Measurements from ENCODE around the gene CDAN1. TPM values are rescaled to one million over a fixed set of nuclear protein-coding genes. Genes with fewer than 3 reads are reported as not detected.

Gene CDAN1
- total RNA-seq, 1 experiment from 2014 or later: 9.5 TPM

DNA sequence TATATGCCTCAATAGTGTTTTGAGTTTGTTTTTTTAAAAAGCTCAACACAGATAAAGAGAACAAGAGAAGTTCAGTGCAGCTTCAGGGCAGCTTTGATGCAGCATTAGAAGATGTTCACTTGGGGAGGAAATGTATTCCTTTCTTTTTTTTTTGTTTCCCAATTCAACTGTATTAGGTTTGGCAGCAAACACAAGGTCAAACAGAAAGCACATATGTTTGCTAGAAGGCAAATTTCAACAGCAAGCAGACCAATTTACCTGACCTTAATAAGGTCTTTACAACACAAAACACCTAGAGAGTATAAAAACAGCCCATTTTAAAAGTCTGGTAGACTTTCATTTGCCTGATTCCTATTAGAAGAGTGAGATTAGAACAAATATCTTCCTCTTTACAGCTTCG, 7.3 kb upstream of the CDAN1 start:
- BruUV-seq (replicated peaks): no TSS peak
- no peak overlapping the region for H3K4me3 Mint-ChIP-seq (ENCODE audit: unreplicated experiment)
- no peak for DNase-seq (ENCODE audit: unreplicated experiment)
- no peak overlapping the region for H3K27ac Mint-ChIP-seq (ENCODE audit: low read depth, unreplicated experiment)
- H3K27me3 Mint-ChIP-seq (ENCODE audit: insufficient read depth, unreplicated experiment): no peaks in the 10 kb centered on the region
- H3K4me1 Mint-ChIP-seq (ENCODE audit: insufficient read depth, unreplicated experiment): no peaks in the 10 kb centered on the region
- no peaks in the 10 kb centered on the region for H3K9me3 Mint-ChIP-seq (ENCODE audit: unreplicated experiment)
- CTCF ChIA-PET: interaction anchor here (0.6 to 0.7 kb wide), 2 partner anchors 182 to 541 kb away, joined by 3 to 4 read pairs; no protein-coding TSS in a partner anchor
- H3K36me3 Mint-ChIP-seq (ENCODE audit: insufficient read depth, unreplicated experiment): peaks cover 45% of the 10 kb centered on the region
- intact Hi-C loops (cut with micrococcal nuclease): no loop called here
- TF ChIP-seq, protein P1, sequence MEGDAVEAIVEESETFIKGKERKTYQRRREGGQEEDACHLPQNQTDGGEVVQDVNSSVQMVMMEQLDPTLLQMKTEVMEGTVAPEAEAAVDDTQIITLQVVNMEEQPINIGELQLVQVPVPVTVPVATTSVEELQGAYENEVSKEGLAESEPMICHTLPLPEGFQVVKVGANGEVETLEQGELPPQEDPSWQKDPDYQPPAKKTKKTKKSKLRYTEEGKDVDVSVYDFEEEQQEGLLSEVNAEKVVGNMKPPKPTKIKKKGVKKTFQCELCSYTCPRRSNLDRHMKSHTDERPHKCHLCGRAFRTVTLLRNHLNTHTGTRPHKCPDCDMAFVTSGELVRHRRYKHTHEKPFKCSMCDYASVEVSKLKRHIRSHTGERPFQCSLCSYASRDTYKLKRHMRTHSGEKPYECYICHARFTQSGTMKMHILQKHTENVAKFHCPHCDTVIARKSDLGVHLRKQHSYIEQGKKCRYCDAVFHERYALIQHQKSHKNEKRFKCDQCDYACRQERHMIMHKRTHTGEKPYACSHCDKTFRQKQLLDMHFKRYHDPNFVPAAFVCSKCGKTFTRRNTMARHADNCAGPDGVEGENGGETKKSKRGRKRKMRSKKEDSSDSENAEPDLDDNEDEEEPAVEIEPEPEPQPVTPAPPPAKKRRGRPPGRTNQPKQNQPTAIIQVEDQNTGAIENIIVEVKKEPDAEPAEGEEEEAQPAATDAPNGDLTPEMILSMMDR (IDR thresholded peaks at IDR 0.05; ENCODE audit: unreplicated experiment): no peak
- POLR2A ChIA-PET: no interaction called here

DNA sequence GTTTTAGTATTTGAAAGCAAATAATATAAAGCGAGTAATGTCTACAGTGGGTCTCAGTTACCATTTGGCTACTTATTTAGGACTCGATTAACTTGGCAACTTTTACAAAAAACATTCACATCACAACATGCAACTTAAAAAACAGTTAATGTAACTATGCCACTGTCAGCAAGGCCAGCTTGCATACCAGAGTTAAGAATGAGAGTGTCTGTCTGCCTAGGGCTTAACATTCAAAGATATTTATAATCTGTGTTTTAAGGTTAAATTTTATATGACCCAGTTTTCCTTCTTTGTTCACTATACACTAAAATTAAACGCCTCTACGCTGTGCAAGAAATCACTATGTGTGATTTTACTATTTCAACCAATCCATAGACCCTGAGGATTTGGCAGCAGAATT, 5.2 kb upstream of the CDAN1 start:
- CTCF ChIA-PET: interaction anchor here (0.5 to 0.6 kb wide), 2 partner anchors 39 to 181 kb away, joined by 3 to 4 read pairs; no protein-coding TSS in a partner anchor

DNA sequence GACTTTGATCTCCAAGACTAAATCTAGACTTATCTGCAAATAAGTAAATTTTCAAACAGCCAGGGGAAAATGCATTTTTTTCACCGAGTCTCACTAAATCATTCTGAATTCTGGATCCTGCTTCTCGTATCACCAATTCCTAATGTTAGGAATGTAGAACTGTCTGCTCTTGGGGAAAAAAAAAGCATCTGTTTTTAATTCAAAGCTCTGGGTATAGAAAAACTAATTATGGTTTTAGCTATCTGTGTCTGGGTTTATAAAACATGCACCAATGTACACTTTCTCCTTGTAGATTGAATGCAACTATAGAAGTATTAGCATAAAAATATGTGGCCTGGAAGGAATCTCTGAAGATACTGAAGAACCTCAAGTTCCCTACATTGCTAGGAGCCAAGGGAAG, 4.8 kb upstream of the CDAN1 start:
- POLR2A ChIA-PET: no interaction called here

More for the DNA sequence above, 5.2 kb upstream of the CDAN1 start:
- BruUV-seq (replicated peaks): no TSS peak
- Mint-ChIP-seq H3K9me3 (ENCODE audit: unreplicated experiment) (no peaks in the 10 kb centered on the region), H3K27ac (ENCODE audit: low read depth, unreplicated experiment) (no peak overlapping the region), H3K4me3 (ENCODE audit: unreplicated experiment) (no peak overlapping the region), H3K4me1 (ENCODE audit: insufficient read depth, unreplicated experiment) (no peaks in the 10 kb centered on the region), H3K36me3 (ENCODE audit: insufficient read depth, unreplicated experiment) (peaks cover 38% of the 10 kb centered on the region), H3K27me3 (ENCODE audit: insufficient read depth, unreplicated experiment) (no peaks in the 10 kb centered on the region)
- intact Hi-C loops (cut with micrococcal nuclease): no loop called here
- TF ChIP-seq, protein P1 (IDR thresholded peaks at IDR 0.05; ENCODE audit: unreplicated experiment): no peak
- POLR2A ChIA-PET: no interaction called here
- DNase-seq (ENCODE audit: unreplicated experiment): no peak

DNA sequence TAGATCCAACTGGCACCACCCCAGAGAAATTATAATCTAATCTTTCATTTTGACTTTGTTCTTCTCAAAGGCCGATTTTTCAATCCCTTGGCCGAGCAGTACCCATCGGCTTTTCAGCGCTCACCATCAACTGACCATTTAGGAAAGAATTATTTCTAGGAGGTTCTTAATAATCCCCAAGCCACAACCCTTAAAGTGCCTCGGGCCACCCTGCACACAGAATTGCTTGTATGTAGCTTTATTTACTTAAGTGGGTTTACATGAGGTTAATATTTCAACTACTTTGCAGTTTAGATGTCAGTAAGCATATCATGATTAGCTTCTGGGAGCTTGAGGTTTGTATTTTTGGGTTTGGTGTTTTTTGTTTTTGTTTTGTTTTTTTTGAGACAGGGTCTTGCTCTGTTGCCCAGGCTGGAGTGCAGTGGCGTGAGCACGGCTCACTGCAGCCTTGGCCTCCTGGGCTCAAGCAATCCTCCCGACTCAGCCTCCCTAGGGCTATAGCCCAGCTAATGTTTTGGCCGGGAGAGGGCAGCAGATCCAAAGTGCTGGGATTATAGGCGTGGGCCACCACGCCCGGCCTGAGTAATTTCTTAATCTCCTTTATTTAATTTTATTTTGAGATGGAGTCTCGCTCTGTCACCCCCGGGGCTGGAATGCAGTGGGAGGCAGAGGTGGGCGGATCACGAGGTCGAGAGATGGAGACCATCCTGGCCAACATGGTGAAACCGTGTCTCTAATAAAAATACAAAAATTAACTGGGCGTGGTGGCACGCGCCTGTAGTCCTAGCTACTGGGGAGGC, 801 bp upstream of the CDAN1 start:
- H3K9me3 Mint-ChIP-seq (ENCODE audit: unreplicated experiment): no peaks in the 10 kb centered on the region
- ChIA-PET POLR2A (interaction anchor here (0.6 to 2.1 kb wide), 3 partner anchors 9 to 189 kb away, joined by 3 to 7 read pairs (median 3); no protein-coding TSS in a partner anchor), CTCF (interaction anchor here (0.5 to 3.0 kb wide), 19 partner anchors 10 to 238 kb away, joined by 3 to 24 read pairs (median 4); no protein-coding TSS in a partner anchor)
- intact Hi-C loops (cut with micrococcal nuclease): loop anchor here (1.0 kb wide), 1 partner anchor 189 kb away; no protein-coding TSS in a partner anchor
- peak; percentile 62 for DNase-seq (ENCODE audit: unreplicated experiment)
- H3K27me3 Mint-ChIP-seq (ENCODE audit: insufficient read depth, unreplicated experiment): no peaks in the 10 kb centered on the region
- peak overlapping the region; percentile 12 for H3K27ac Mint-ChIP-seq (ENCODE audit: low read depth, unreplicated experiment)
- TF ChIP-seq, protein P1 (IDR thresholded peaks at IDR 0.05; ENCODE audit: unreplicated experiment): peak; percentile 67
- BruUV-seq (replicated peaks): TSS peak; percentile 59
- no peaks in the 10 kb centered on the region for H3K4me1 Mint-ChIP-seq (ENCODE audit: insufficient read depth, unreplicated experiment)
- H3K4me3 Mint-ChIP-seq (ENCODE audit: unreplicated experiment): peak overlapping the region; percentile 75
- peaks cover 36% of the 10 kb centered on the region for H3K36me3 Mint-ChIP-seq (ENCODE audit: insufficient read depth, unreplicated experiment)

More for the DNA sequence above, 4.8 kb upstream of the CDAN1 start:
- peaks cover 38% of the 10 kb centered on the region for H3K36me3 Mint-ChIP-seq (ENCODE audit: insufficient read depth, unreplicated experiment)
- no peaks in the 10 kb centered on the region for H3K4me1 Mint-ChIP-seq (ENCODE audit: insufficient read depth, unreplicated experiment)
- no peak overlapping the region for H3K4me3 Mint-ChIP-seq (ENCODE audit: unreplicated experiment)
- TF ChIP-seq, protein P1 (IDR thresholded peaks at IDR 0.05; ENCODE audit: unreplicated experiment): no peak
- no TSS peak for BruUV-seq (replicated peaks)
- H3K27me3 Mint-ChIP-seq (ENCODE audit: insufficient read depth, unreplicated experiment): no peaks in the 10 kb centered on the region
- intact Hi-C loops (cut with micrococcal nuclease): no loop called here
- H3K9me3 Mint-ChIP-seq (ENCODE audit: unreplicated experiment): no peaks in the 10 kb centered on the region
- CTCF ChIA-PET: interaction anchor here (0.6 kb wide), 1 partner anchor 181 kb away, joined by 4 read pairs; no protein-coding TSS in a partner anchor
- no peak overlapping the region for H3K27ac Mint-ChIP-seq (ENCODE audit: low read depth, unreplicated experiment)
- no peak for DNase-seq (ENCODE audit: unreplicated experiment)
